SKM-1 (cell line): ENCODE results near the gene ZEB2.

Experiments
- DNase-seq: peaks from one replicate; lab custom pipeline; 2025; ENCODE audit not compliant: unreplicated experiment; lab: John Stamatoyannopoulos, UW

The ZEB2 gene

GRCh38 chr2:144361742-144362141, 158.2 kb downstream of the ZEB2 start:
- no peak for DNase-seq

GRCh38 chr2:144359684-144360083, 160.2 kb downstream of the ZEB2 start:
- no peak for DNase-seq

- no peak for DNase-seq
These were observed 160.9 kb downstream of the ZEB2 start for GRCh38 chr2:144358979-144359541.

- DNase-seq: no peak
These were observed 161.4 kb downstream of the ZEB2 start for GRCh38 chr2:144358374-144358964.

GRCh38 chr2:144357623-144358373, 162.1 kb downstream of the ZEB2 start:
- no peak for DNase-seq

GRCh38 chr2:144356402-144356801, 163.5 kb downstream of the ZEB2 start:
- no peak for DNase-seq

- no peak for DNase-seq
These were observed 165.0 kb downstream of the ZEB2 start for GRCh38 chr2:144354953-144355352.

- DNase-seq: no peak
These were observed 168.2 kb downstream of the ZEB2 start for GRCh38 chr2:144351687-144352086.

GRCh38 chr2:144350151-144350802, 169.6 kb downstream of the ZEB2 start:
- DNase-seq: no peak

GRCh38 chr2:144349674-144350073, 170.2 kb downstream of the ZEB2 start:
- no peak for DNase-seq

- no peak for DNase-seq
These were observed 171.1 kb downstream of the ZEB2 start for GRCh38 chr2:144348846-144349245.

GRCh38 chr2:144346229-144346628, 173.7 kb downstream of the ZEB2 start:
- no peak for DNase-seq

- no peak for DNase-seq
These were observed 176.8 kb downstream of the ZEB2 start for GRCh38 chr2:144343145-144343544.

- no peak for DNase-seq
These were observed 178.4 kb downstream of the ZEB2 start for GRCh38 chr2:144341538-144341937.

- DNase-seq: no peak
These were observed 180.9 kb downstream of the ZEB2 start for GRCh38 chr2:144339048-144339447.

GRCh38 chr2:144334551-144334950, 185.4 kb downstream of the ZEB2 start:
- DNase-seq: no peak
